ENCODE results near the gene AHCTF1. TPM values are rescaled to one million over a fixed set of nuclear protein-coding genes. Genes with fewer than 3 reads are reported as not detected.

AHCTF1 gene
- total and polyA plus RNA-seq, 10 of the 15 experiments (the other 5 are each of a cell fraction or from before 2014, with no cell fraction given), result 3.4 to 45.5 (median 17.8) TPM

- FAIRE-seq, result no peak
Observed at GRCh38 chr1:246860401-246860800, 71.3 kb downstream of the AHCTF1 start.

More at GRCh38 chr1:246860401-246860800, 71.3 kb downstream of the AHCTF1 start:
- ChIA-PET RAD21 (ENCODE audit: unreplicated experiment) (no interaction called here), POLR2A (no interaction called here), SMC1A (ENCODE audit: uncharacterized antibody, unreplicated experiment) (no interaction called here), CTCF (interaction anchor here (0.6 kb wide), 1 partner anchor 117 kb away, joined by 3 read pairs; no protein-coding TSS in a partner anchor)
- Histone ChIP-seq H3K9me3 (replicated peaks; ENCODE audit: control insufficient read depth, insufficient read depth, low read length) (no peaks in the 10 kb centered on the region), H2AFZ (ENCODE audit: control insufficient read depth, low read depth, low read length) (no peak overlapping the region), H3K27ac (ENCODE audit: control insufficient read depth, insufficient read depth) (no peak overlapping the region), H3K4me1 (ENCODE audit: control insufficient read depth, insufficient read depth, low read length) (no peaks in the 10 kb centered on the region), H3K79me2 (ENCODE audit: control insufficient read depth, insufficient read depth, low read length) (no peaks in the 10 kb centered on the region), H4K20me1 (ENCODE audit: control insufficient read depth, insufficient read depth) (no peaks in the 10 kb centered on the region), H3K9ac (ENCODE audit: control insufficient read depth, insufficient read depth, low read length) (no peak overlapping the region), H3K4me3 (no peak overlapping the region), H3K4me2 (ENCODE audit: control insufficient read depth, insufficient read depth) (no peak overlapping the region), H3K27me3 (replicated peaks in 1 of 2; ENCODE audit: control insufficient read depth in 2 of 2, insufficient read depth in 2 of 2, low read length in 1 of 2) (no peaks in the 10 kb centered on the region), H3K36me3 (ENCODE audit: control insufficient read depth in 2 of 2, insufficient read depth in 2 of 2, low read length in 1 of 2) (peaks cover 0 to 40% of the 10 kb centered on the region in 2 experiments)
- no peak for TF ChIP-seq USF1 (IDR thresholded peaks at IDR 0.05; ENCODE audit: borderline replicate concordance, extremely low read length, insufficient read depth, low read depth, low read length)
- no peak for TF ChIP-seq CBX3 (IDR thresholded peaks at IDR 0.05; ENCODE audit: borderline replicate concordance, low read depth)
- no peak for TF ChIP-seq ZZZ3 (IDR thresholded peaks at IDR 0.05; ENCODE audit: control insufficient read depth, insufficient read length, low read depth)
- no peak for TF ChIP-seq ZBTB11 (CRISPR knock-in tag; IDR thresholded peaks at IDR 0.05)
- TF ChIP-seq ZBED1 (IDR thresholded peaks at IDR 0.05; ENCODE audit: borderline replicate concordance), result no peak
- no peak for TF ChIP-seq FOXM1 (IDR thresholded peaks at IDR 0.05; ENCODE audit: low read depth, low read length)
- TF ChIP-seq NFIC (IDR thresholded peaks at IDR 0.05; ENCODE audit: low read depth, low read length), result no peak
- TF ChIP-seq SREBF2 (IDR thresholded peaks at IDR 0.05; ENCODE audit: low read length), result no peak
- TF ChIP-seq BCL11A (IDR thresholded peaks at IDR 0.05; ENCODE audit: low read depth, low read length), result no peak
- no peak for TF ChIP-seq NBN (IDR thresholded peaks at IDR 0.05)
- no peak for TF ChIP-seq HCFC1 (IDR thresholded peaks at IDR 0.05; ENCODE audit: low read length)
- TF ChIP-seq ZSCAN29 (IDR thresholded peaks at IDR 0.05), result no peak
- no peak for TF ChIP-seq STAT3 (IDR thresholded peaks at IDR 0.05; ENCODE audit: low read depth, low read length)
- no peak for TF ChIP-seq PML (IDR thresholded peaks at IDR 0.05; ENCODE audit: low read length)
- TF ChIP-seq EP300 (IDR thresholded peaks at IDR 0.05; ENCODE audit: borderline replicate concordance in 1 of 2, control insufficient read depth in 1 of 2, low read depth in 2 of 2, low read length in 2 of 2), result no peak
- no peak for TF ChIP-seq BCL3 (IDR thresholded peaks at IDR 0.05; ENCODE audit: borderline replicate concordance, insufficient read depth, low read depth, low read length, poor library complexity, severe bottlenecking)
- in situ Hi-C loops (cut with MboI), result no loop called here
- 98% methylated on average over 4 of the region's 4 CpGs for WGBS (ENCODE audit: insufficient coverage, insufficient replicate concordance, low lambda C conversion rate, missing lambda C conversion rate)
- DNase-seq (ENCODE audit: low read depth, low spot score) (no peak), ATAC-seq (no peak)
- intact Hi-C loops (cut with micrococcal nuclease; ENCODE audit: unreplicated experiment), result no loop called here
- no TSS peak for BruUV-seq (replicated peaks)
